HPDE6-E6E7 (cell line): ENCODE data around the gene TNFRSF21.
"Not testable (repeated sequence)": the region's sequence is repeated elsewhere in the genome, so short reads cannot be mapped to it uniquely, and the experiment has no call there.

Source experiments
- DNase-seq: peaks from one replicate; pipeline ENCODE4 v3.0.0; 2011; ENCODE audit warnings: missing footprints; ENCODE audit errors: extremely low spot score

TNFRSF21 gene

DNA sequence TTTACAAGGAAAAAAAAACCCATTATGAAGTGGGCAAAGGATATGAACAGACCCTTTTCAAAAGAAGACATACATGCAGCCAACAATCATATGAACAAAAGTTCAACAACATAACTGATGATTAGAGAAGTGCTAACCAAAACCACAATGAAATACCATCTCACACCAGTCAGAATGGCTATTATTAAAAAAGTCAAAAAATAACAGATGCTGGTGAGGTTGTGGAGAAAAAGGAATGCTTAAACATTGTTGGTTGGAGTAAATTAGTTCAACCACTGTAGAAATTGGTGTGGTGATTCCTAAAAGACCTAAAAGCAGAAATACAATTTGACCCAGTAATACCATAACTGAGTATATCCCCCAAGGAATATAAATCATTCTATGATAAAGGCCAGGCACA lies 86.5 kb downstream of the TNFRSF21 start:
- not testable (repeated sequence) for DNase-seq

- no peak for DNase-seq
These were observed 88.1 kb downstream of the TNFRSF21 start for GRCh38 chr6:47221565-47221964.

DNA sequence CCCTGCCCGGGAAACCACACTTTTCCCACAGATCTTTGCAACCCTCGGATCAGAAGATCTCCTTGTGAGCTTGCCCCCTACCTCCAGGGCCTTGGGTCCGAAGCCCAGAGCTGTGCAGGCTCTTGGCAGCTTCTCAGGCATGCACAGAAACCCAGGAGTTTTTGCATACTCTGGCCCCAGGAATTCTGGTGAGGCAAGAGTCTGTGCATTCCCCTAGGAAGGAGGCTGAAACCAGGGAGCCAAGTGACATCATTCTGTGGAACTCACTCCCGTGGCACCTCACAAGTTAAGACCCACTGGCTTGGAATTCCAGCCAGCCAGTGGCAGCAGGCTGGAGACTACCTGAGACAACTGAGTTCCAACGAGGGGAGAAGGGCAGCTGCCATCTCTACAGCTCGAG lies 100.1 kb downstream of the TNFRSF21 start:
- DNase-seq, result no peak

DNA sequence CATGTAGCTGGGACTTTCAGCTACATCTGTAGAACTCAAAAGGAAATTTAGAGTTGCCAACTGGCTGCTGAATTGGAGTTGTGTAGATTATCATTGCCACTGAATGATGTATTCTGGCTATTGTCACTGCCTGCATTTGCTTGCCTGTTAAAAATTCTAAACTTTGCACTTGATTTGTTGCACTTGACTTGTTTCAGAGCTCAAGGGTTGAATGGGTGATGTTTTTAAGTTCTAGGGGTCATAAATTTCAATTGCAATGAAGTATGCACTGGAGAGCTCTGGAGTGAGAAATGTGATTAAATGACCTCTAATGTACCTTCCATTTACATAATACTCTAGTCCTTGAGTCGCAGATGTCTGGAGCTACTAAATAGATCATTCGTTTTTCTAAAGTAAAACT lies 102.4 kb downstream of the TNFRSF21 start:
- no peak for DNase-seq

DNA sequence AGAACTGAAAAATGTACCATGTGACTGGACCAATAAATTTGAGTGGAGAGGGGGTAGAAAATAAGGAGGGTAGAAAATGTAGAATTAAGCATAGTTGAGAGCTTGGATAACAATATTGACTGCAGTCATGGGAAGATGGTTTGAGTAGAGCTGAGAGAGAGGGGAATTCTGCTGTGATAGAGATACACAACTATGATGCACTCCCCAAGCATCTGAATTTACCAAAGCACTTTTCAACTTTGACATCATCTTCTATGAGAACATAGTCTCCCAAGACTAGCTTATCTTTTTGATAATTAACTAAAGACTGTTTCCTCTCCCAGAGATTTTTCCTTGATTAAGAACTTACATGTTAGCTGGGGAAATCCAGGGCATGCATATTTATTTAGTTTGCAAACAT lies 103.1 kb downstream of the TNFRSF21 start:
- no peak for DNase-seq

GRCh38 chr6:47203938-47204611 lies 105.6 kb downstream of the TNFRSF21 start:
- DNase-seq, result no peak

- DNase-seq, result no peak
These were observed 106.3 kb downstream of the TNFRSF21 start for GRCh38 chr6:47203266-47203937.

GRCh38 chr6:47202644-47203205 lies 107.0 kb downstream of the TNFRSF21 start:
- DNase-seq, result no peak

GRCh38 chr6:47200536-47201334 lies 109.0 kb downstream of the TNFRSF21 start:
- DNase-seq, result no peak

GRCh38 chr6:47197682-47198640 lies 111.7 kb downstream of the TNFRSF21 start:
- DNase-seq, result no peak

DNA sequence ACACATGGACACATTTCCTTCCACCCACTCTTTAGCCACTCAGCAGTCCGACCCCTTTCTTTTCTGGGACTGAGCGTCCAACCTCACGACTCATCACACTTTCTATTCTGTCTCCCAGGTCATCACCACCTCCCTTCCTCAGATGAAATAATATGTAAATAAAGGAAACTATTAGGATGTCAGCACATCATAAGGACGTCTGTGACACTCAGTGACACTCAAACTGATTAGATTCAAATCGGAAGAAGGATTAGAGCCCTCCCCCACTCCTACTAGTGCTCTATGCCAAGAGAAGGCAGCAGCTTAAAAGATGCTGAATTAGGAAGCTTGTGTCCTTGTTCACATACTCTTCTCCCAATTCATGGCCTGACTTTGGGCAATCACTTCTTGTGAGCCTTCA lies 113.6 kb downstream of the TNFRSF21 start:
- no peak for DNase-seq

DNA sequence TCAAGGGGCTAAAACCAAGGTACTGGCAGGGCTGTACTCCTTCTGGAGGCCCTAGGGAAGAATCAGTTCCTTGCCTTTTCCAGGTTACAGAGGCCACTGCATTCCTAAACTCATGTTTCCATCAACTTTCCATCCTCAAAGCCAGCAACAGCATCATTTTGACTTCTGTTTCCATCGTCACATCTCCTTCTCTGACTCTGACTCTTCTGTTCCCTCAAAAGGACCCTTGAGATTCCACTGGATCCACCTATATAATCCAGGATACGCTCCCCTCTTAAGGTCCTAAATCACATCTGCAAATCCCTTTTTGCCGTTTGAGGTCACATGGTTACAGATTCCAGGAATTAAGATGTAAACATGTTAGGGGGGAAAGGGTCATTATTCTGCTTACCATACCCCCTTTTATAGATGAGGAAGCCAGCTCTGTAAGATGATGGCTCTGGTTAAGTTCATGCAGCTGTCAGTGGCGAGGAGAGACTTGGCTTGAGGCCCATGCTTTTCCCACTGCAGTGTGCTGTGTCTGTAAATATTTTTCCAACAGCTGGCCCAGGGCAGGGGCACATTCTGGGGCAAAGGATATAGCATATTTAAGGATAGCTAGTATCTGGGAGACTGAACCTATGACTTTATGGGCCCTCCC lies 114.6 kb downstream of the TNFRSF21 start:
- DNase-seq, result no peak

DNA sequence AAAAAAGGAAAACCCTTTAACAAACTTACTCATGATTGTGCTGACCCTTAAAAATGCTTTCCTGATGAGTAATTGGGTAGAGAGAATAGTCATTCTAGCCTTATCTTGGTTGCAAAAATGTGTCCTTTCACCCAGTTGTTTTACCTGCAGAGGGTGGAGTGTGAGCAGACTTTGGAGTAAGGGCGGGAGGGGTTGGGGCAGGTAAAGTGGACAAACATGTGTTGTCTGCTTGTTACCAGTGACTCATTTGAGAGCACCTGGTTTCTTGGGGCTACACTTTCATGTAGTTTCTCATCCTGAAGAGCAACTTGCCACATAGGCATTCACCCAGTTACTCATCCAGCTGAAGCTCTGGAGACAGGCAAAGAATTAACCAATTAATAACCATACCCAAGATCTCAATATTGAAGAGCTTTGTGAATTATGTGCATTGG lies 121.1 kb downstream of the TNFRSF21 start:
- peak; percentile 95 for DNase-seq

- DNase-seq, result no peak
These were observed 121.7 kb downstream of the TNFRSF21 start for GRCh38 chr6:47187893-47188587.

DNA sequence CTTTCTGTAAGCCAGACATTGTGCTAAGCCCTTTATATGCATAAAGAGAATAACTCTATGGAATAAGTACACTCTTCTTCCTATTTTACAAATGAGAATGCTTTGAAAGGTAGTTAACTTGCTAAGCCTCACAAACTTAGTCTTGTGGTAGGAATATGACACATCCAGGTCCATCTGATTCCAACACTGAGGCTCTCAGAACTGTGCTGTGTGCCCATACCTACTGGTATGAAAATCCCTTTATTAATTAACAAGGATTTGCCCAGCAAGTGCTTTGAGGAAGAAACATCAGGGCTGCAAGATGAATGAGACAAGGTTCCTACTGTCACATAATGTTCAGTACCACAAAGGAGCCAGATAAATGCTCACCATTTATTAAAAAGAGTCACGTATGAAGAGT lies 122.6 kb downstream of the TNFRSF21 start:
- no peak for DNase-seq

GRCh38 chr6:47182291-47182957 lies 127.3 kb downstream of the TNFRSF21 start:
- no peak for DNase-seq

DNA sequence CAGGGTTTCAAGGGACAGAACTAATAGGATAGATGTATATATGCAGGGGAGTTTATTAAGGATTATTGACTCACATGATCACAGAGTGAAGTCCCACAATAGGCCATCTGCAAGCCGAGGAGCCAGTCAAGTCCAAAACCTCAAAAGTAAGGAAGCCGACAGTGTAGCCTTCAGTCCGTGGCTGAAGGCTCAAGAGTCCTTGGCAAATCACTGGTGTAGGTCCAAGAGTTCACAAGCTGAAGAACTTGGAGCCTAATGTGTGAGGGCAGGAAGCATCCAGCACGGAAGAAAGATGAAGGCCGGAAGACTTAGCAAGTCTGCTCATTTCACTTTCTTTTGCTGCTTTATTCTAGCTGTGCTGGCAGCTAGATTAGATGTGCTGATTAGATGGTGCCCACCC lies 128.0 kb downstream of the TNFRSF21 start:
- no peak for DNase-seq
